NCI-H82 (cell line): Measurements from ENCODE around the gene SNRPD1.
A peak's percentile ranks its signal among the peaks of the same experiment; 100 is the strongest.
"Not testable (repeated sequence)": the region's sequence is repeated elsewhere in the genome, so short reads cannot be mapped to it uniquely, and the experiment has no call there.

Experiments
- DNase-seq: peaks from one replicate; lab custom pipeline; 2025; lab: John Stamatoyannopoulos, UW

Gene SNRPD1

DNA sequence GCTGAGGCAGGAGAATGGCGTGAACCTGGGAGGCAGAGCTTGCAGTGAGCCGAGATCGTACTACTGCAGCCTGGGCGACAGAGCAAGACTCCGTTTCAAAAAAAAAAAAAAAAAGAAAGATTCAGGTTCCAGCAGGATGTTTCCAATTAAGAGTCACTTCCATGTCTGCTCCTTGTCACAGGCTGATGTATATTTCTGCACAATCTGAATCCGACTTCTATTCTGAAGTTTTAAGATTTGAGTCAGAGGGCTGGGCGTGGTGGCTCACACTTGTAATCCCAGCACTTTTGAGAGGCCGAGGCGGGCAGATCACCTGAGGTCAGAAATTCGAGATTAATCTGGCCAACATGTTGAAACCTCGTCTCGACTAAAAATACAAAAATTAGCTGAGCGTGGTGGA, 24.7 kb downstream of the SNRPD1 start:
- DNase-seq = no peak

DNA sequence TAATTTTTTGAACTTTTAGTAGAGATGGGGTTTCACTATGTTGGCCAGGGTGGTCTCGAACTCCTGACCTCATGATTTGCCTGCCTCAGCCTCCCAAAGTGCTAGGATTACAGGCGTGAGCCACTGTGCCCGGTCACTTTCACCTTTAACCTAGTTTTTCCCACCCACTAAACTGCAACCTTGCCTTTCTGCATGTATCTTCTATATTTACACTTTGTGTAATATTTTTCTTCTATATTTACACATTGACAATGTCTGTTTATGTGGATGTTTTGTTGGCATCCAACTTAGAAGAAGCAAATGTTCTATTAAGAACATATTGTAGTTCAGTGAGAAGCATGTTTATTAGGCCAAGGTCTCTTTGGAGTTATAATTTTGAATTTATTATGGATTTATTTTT, 26.7 kb downstream of the SNRPD1 start:
- DNase-seq = no peak

DNA sequence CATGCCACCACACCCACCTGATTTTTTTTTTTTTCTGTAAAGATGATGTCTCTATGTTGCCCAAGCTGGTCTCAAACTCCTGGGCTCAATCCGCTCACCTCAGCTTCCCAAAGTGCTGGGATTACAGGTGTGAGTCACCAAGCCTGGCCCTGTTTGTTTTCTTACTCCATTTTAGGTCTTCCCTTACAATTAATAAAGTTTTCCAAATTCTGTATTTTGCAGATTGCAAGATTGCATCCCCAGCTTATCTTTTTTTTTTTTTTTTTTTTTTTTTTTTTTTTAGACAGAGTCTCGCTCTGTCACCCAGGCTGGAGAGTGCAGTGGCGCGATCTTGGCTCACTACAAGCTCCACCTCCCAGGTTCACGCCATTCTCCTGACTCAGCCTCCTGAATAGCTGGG, 28.3 kb downstream of the SNRPD1 start:
- not testable (repeated sequence) for DNase-seq

DNA sequence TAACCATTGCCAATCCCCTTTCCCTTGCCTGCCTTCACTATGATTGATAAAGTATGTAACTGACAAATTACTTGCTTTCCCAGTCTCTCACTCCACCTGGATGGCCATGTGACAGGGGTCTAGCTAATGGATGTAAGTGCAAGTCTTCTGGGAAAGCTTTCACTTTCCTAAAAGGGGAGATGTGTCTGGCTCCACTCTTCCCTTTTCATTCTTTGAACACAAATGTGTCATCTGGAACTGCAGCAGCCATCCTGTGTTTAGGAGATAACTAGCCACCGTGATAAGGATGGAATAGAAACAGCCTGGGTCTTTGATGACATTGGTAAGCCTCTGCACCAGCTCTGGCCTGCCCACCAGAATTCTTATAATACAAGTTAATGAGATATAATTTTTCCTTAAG, 38.2 kb downstream of the SNRPD1 start:
- DNase-seq = no peak

DNA sequence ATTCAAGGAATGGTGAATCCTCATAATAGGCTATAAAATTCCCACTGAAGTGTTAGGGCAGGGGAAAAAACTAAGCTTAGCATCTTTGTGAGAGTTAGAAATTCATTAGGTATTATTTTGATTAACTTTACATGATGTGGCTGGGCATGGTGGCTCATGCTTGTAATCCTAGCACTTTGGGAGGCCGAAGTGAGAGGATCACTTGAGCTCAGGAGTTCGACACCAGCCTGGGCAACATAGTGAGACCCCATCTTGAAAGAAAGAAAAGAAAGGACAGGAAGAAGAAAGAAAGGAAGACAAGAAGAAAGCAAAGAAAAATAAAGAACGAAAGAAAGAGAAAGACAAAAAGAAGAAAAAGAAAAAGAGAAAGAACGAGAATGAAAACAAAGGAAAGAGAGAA, 40.0 kb downstream of the SNRPD1 start:
- no peak for DNase-seq

DNA sequence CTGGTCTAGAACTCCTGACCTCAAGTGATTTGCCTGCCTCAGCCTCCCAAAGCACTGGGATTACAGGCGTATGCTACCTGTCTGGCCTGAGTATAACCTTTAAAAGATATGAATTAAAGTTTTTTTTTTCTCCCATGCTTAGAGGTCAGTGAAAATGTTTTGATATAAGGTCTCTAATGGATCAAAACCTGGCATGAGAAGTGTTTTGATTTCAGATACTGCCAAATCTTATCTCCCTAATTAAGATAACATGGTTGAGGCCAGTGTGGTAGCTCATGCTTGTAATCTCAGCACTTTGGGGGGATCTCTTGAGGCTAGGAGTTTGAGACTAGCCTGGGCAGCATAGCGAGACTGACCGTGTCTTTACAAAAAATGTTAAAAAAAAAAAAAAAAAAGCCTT, 41.2 kb downstream of the SNRPD1 start:
- no peak for DNase-seq

DNA sequence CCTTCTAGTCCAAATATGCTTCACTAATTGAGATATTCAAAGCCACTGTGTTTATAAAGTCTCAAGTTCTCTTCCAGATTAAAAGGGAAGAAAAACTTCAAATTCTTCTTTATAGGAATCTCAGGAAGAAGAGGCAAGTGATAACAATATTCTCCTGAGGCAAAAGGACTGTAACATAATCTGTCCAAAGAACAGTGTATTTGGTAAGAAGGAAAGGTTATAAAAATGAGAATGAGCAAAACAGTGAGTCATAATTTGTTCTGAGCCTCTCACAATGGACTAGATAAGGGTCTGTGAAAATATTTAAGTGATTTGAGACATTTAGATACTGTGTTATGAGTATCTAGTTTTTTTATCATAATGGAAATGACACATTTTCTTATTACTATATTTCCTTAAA, 44.3 kb downstream of the SNRPD1 start:
- no peak for DNase-seq

DNA sequence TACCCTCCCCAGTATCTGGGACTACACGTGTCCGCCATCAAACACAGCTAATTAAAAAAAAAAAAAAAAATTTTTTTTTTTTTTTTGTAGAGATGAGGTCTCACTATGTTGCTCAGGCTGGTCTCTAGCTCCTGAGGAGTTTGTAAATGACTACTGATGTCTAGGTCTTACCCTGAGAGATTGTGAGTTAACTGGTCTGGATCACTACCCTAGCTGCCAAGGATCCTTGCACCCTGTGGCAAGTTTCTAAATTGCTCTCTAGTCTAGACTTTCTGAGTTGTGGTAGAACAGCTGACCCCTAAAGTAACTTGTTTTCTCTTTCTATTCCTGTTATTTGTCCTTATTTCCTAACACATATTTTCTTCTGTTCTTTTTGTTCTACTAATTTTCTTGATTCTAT, 48.0 kb downstream of the SNRPD1 start:
- DNase-seq = no peak

DNA sequence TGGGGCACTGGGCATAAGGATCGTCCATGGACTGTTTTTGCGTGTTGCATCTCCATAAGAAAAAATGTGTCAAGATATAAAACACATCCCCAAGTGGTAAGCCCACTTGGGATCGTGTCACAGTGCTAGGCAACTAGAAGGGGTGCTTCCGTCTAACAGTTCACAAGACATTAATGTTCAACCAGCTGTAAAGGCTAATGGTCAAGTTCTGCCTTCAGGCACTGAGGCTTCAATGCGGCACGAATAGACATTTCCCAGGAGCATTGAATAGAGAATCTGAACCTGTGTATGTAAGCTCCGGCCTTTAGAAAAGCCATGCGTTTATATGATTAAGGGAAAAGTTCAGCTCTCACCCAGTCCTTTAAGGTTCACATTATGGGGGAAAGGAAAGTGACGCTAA, 50.5 kb downstream of the SNRPD1 start:
- no peak for DNase-seq

DNA sequence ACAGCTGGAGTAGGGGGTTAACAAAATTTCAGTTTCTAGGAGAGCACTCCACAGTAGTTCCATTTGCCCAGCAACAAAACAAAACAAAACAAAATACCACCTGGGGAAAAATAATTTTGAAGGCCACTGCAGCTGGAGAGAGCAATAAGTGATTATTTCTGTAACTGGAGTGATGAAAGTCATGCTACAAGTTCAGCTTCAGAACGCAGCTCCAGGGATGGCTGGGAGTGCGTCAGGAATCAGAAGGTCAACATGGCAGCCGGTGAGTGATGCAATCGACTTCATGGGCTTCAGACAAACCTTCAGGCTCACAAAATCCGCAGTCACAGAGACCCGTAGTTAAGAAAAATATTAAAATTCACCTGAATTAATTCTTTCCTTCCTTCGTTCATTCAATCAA, 51.5 kb downstream of the SNRPD1 start:
- no peak for DNase-seq

DNA sequence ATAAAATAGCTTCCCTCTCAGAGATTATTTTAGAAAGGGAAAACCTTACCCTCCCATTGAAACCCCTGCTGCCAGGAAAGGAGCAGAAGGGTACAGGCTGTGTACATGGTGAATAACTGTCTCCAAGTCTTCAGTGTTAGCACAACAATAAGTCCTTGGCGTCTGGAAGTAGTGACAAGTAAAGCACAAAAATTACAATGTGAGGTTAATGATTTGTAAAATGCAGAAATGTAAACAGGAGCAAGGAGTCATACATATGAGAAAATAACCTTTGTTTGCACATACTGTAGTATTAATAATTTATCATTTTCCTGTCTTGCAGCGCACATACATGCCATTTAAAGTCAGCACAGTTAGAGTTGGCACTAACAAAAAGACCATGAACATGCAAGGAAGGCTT, 52.0 kb downstream of the SNRPD1 start:
- no peak for DNase-seq

DNA sequence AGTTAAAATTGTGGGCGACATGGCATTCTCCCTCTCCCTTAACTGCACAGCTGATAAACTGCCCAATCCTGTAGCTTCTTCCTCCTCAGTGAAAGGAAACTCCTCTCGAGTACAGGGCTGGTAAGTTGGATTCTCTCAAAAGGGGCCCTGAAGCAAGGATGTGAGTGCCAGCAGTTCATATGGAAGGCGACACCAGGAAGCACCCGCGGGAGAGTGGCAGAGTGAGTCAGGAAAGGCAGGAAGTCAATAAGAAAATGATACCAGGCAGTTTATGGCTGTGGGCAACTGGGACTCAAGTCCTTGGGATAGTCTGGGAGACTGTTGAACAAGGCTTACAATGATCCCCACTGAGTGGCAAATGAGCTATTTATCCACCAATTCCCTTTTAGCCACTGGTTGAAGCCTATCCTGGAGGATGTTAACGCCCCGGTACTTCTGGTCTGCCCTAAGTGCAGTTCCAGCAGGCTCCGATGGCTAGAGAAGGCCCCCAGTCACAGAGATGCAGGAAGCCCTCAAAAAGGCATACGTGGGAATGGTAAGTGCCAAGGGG, 57.7 kb downstream of the SNRPD1 start:
- DNase-seq = no peak

DNA sequence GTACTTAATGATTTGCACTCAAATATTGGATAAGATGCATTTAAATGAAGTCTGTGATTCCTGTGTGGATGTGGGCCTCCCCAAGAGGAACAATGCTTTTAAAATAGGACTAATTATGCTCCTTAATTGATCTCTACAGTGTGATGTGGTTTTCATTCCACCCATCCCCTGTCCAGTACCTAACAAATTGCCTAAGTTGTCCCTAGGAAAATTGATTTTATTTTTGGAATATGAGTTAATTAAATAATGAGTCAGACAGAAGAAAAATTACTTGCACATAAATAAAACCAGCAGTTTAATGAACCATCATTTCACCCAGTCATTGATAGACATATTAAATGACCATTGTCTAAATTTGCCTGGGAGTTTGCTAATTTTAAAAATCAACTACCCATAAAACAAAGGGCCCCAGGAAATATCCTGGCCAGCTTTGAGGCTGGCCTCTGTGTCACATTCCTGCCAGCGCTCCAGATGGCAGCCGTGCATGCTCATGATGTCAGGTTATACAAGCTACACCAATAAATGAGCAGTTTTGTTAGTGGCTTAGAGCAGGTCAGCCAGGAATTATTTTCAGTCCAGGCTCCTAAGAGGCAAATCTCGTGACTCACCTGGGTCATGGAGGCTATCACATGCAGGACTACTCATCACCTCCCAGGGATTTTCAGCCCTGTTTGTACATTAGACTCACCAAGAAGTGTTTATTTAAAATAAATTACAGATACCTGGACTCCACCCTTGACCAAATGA, 60.6 kb downstream of the SNRPD1 start:
- peak; percentile 23 for DNase-seq

DNA sequence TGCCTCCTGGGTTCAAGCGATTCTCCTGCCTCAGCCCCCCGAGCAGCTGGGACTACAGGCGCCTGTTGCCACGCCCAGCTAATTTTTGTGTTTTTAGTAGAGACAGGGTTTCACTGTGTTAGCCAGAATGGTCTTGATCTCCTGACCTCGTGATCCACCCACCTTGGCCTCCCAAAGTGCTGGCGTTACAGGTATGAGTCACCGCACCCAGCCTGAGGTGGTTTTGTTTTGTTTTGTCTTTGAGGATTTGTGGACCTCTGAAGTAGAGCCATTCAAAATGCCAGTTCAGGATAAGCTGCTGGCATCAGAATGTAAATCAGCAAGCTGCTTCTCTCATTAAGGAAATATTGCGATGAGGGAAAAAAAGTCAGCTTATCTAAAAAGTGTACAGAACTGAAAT, 63.2 kb downstream of the SNRPD1 start:
- DNase-seq = not testable (repeated sequence)

DNA sequence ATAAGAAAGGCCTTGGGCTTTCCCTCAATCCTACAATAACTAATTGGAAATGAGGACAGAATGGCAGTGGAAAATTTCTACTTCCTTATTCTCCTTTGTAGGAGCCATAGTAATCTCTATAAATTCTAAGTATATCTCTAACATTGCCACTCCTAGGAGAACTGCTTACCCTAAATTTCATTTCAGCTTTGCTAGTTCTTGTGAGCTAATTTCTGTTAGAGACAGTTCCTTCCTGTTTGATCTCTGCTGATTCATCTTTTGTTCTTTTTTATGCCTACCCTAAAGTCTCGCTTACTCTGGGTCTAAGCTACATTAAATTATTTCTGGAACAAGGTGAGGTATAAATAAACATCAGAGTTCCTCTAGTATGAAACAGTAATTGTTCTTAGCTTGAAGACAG, 66.7 kb downstream of the SNRPD1 start:
- DNase-seq = no peak

DNA sequence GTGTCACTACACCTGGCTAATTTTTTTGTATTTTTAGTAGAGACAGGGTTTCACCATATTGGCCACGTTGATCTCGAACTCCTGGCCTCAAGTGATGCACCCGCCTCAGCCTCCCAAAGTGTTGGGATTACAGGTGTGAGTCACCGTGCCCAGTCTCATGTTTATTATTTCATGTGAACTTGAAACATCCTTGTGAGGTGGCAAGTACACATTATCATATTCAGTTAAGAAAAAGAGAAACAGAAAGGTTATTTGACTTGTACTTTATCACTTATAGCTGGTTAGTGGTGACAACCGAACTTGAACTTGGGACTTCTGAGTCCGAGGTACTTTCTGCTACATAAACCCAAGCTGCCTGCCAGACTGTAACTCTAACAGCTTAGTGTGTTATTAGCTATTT, 68.0 kb downstream of the SNRPD1 start:
- no peak for DNase-seq

DNA sequence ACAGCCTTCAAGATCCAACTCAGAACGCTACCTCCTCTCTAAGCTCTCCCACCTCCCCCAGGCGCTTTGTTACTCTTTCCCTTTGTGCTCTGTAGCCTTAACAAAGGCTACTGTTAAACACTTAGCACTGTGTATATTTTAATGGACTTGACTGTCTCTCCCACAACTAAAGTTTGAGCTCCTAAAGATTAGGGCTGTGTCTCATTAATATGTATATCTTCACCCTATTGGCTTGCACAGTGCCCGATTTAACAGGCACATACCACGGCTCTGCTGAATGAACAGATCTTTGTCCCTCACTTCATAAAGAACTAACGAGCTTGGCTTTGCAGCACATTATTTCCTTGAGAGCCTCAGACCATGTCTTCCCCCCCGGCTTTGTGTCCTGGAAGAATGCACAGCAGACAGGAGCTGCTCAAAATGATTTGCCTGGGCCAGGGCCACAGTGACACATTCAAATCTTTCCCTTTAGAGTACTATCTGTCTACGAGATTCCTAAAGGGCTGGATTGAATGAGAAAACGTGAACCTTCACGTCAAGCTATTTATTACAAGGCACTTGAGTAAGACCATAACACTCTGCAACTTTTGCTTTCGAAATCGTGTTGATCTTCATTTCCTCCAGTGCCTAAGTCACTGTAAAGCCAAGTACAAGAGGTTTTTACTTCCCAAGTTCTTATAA, 70.4 kb downstream of the SNRPD1 start:
- DNase-seq = no peak
